ENCODE data around the gene TMEM59L.
A peak's percentile ranks its signal among the peaks of the same experiment; 100 is the strongest.

Gene TMEM59L

GRCh38 chr19:18609717-18610051, 3.0 kb upstream of the TMEM59L start:
- no peak for DNase-seq

- no peak for DNase-seq
Measured at GRCh38 chr19:18610245-18610555, 2.5 kb upstream of the TMEM59L start.

- no peak for DNase-seq
Measured at GRCh38 chr19:18610556-18611326, 1.9 kb upstream of the TMEM59L start.

- no peak for DNase-seq
Measured at GRCh38 chr19:18611327-18612050, 1.2 kb upstream of the TMEM59L start.

GRCh38 chr19:18612051-18612771, 459 bp upstream of the TMEM59L start:
- DNase-seq = no peak

GRCh38 chr19:18613589-18614234, 1.0 kb downstream of the TMEM59L start:
- DNase-seq = no peak

- no peak for DNase-seq
Measured at GRCh38 chr19:18616023-18616422, 3.4 kb downstream of the TMEM59L start.

GRCh38 chr19:18617562-18617961, 4.9 kb downstream of the TMEM59L start:
- no peak for DNase-seq

- DNase-seq = no peak
Measured at GRCh38 chr19:18618236-18618635, 5.6 kb downstream of the TMEM59L start.

- no peak for DNase-seq
Measured at GRCh38 chr19:18620311-18620710, 7.6 kb downstream of the TMEM59L start.

- no peak for DNase-seq
Measured at GRCh38 chr19:18620902-18621301, 8.2 kb downstream of the TMEM59L start.

- no peak for DNase-seq
Measured at GRCh38 chr19:18626906-18627305, 14.2 kb downstream of the TMEM59L start.

GRCh38 chr19:18629166-18630088, 16.8 kb downstream of the TMEM59L start:
- DNase-seq = no peak

GRCh38 chr19:18633321-18633720, 20.7 kb downstream of the TMEM59L start:
- DNase-seq = no peak

GRCh38 chr19:18634612-18635297, 22.1 kb downstream of the TMEM59L start:
- DNase-seq = no peak

- no peak for DNase-seq
Measured at GRCh38 chr19:18635831-18636182, 23.1 kb downstream of the TMEM59L start.

GRCh38 chr19:18636183-18636968, 23.7 kb downstream of the TMEM59L start:
- DNase-seq = peak; percentile 87 to 90

- DNase-seq = no peak
Measured at GRCh38 chr19:18636969-18637629, 24.4 kb downstream of the TMEM59L start, which contains the start of gene KLHL26. Gene KLHL26, plus strand, starts transcription at chr19:18637028. Its CDS starts 27 bp downstream, at chr19:18637055.

- DNase-seq = no peak
Measured at GRCh38 chr19:18637673-18638630, 25.3 kb downstream of the TMEM59L start.
